GM12878 (cell line): ENCODE data around the gene MRPL27. TPM values are rescaled to one million over a fixed set of nuclear protein-coding genes. Genes with fewer than 3 reads are reported as not detected.

Experiments
- ATAC-seq: fragments of 200-7000 bp; cut with Tn5 transposase; 3 replicates; pipeline ENCODE4 v1.9.1; 2020; ENCODE audit warnings: mild to moderate bottlenecking, moderate library complexity
- BruUV-seq: library from RNA; stranded (reverse); fragments of 400-500 nt; replicated peaks from 2 replicates; lab custom pipeline; 2021; lab: Mats Ljungman, UMichigan
- CTCF ChIA-PET: fragments of 300-600 bp; sonication (Branson Sonifier 250); formaldehyde crosslinking; extraction: SDS; loops from one replicate; lab custom pipeline; 2021; ENCODE audit warnings: inconsistent platforms; lab: Yijun Ruan, JAX
- POLR2A ChIA-PET: fragments of 350-600 bp; formaldehyde crosslinking; extraction: SDS; loops from one replicate; lab custom pipeline; 2021; ENCODE audit warnings: inconsistent platforms; lab: Charles Lee
- RAD21 ChIA-PET: fragments of 300-600 bp; sonication (Branson Sonifier 250); formaldehyde crosslinking; loops from one replicate; lab custom pipeline; 2023; ENCODE audit warnings: antibody characterized with exemption; ENCODE audit not compliant: unreplicated experiment; lab: Charles Lee
- SMC1A ChIA-PET: fragments of 300-600 bp; sonication (Branson Sonifier 250); formaldehyde crosslinking; loops from one replicate; lab custom pipeline; 2023; ENCODE audit not compliant: unreplicated experiment, uncharacterized antibody; lab: Charles Lee
- DNase-seq: peaks from one replicate; pipeline ENCODE4 v3.0.0-alpha.2; 2011; ENCODE audit warnings: low read depth, low spot score
- FAIRE-seq: peaks from 3 replicates; lab custom pipeline; 2011; peaks lifted over from hg19 to GRCh38; lab: Jason Lieb, UNC
- H2AFZ ChIP-seq: 2 replicates; pipeline ENCODE4 v1.6.0; 2011; ENCODE audit warnings: low read depth, low read length, control low read depth; ENCODE audit not compliant: control insufficient read depth
- H3K27ac ChIP-seq: 2 replicates; pipeline ENCODE4 v1.5.1; 2011; ENCODE audit warnings: control low read depth; ENCODE audit not compliant: control insufficient read depth, insufficient read depth
- H3K27me3 ChIP-seq, 2 experiments: replicated peaks in 1 of 2; 2 replicates each; pipeline versions ENCODE4 v1.6.0 to v1.6.1; 2011; ENCODE audit warnings: low read length in 1 of 2; ENCODE audit not compliant: control insufficient read depth in 2 of 2, insufficient read depth in 2 of 2
- H3K36me3 ChIP-seq, 2 experiments: 2 replicates each; pipeline ENCODE4 v1.5.1; 2011; ENCODE audit warnings: low read length in 1 of 2; ENCODE audit not compliant: control insufficient read depth in 2 of 2, insufficient read depth in 2 of 2
- H3K4me1 ChIP-seq: 2 replicates; pipeline ENCODE4 v1.6.1; 2011; ENCODE audit warnings: mild to moderate bottlenecking, low read length, moderate library complexity, mixed read lengths; ENCODE audit not compliant: control insufficient read depth, insufficient read depth
- H3K4me2 ChIP-seq: 2 replicates; pipeline ENCODE4 v1.6.0; 2011; ENCODE audit warnings: control low read depth; ENCODE audit not compliant: control insufficient read depth, insufficient read depth
- H3K4me3 ChIP-seq: fragments of 200-600 bp; sonication (generic); 2 replicates; pipeline ENCODE4 v1.5.1; 2016
- H3K79me2 ChIP-seq: 2 replicates; pipeline ENCODE4 v1.6.0; 2011; ENCODE audit warnings: low read length; ENCODE audit not compliant: control insufficient read depth, insufficient read depth
- H3K9ac ChIP-seq: 2 replicates; pipeline ENCODE4 v1.8.0; 2011; ENCODE audit warnings: low read length, control low read depth, mixed read lengths; ENCODE audit not compliant: control insufficient read depth, insufficient read depth
- H3K9me3 ChIP-seq: replicated peaks from 3 replicates; pipeline ENCODE4 v1.5.1; 2011; ENCODE audit warnings: mild to moderate bottlenecking, low read length; ENCODE audit not compliant: control insufficient read depth, insufficient read depth
- H4K20me1 ChIP-seq: 2 replicates; pipeline ENCODE4 v1.6.0; 2011; ENCODE audit not compliant: control insufficient read depth, insufficient read depth
- BHLHE40 ChIP-seq, 2 experiments: fragments of 450-650 bp in 1 of 2; IDR thresholded peaks; 2 replicates each; pipeline ENCODE4 v1.6.1; 2011 to 2017; ENCODE audit warnings: low read depth in 2 of 2, borderline replicate concordance in 1 of 2, improper control_type of control experiment in 1 of 2, low read length in 1 of 2, mild to moderate bottlenecking in 1 of 2
- NFIC ChIP-seq: IDR thresholded peaks from 2 replicates; pipeline ENCODE4 v1.6.1; 2012; ENCODE audit warnings: low read depth, mild to moderate bottlenecking, inconsistent platforms, low read length, moderate library complexity
- NR2F1 ChIP-seq: fragments of 450-650 bp; conservative IDR thresholded peaks from 2 replicates; pipeline ENCODE4 v1.6.1; 2017; ENCODE audit warnings: mild to moderate bottlenecking
- RAD51 ChIP-seq: fragments of 450-650 bp; IDR thresholded peaks from 2 replicates; pipeline ENCODE4 v1.6.1; 2016; ENCODE audit warnings: moderate library complexity, mild to moderate bottlenecking, inconsistent platforms
- RUNX3 ChIP-seq: IDR thresholded peaks from 2 replicates; pipeline ENCODE4 v1.6.1; 2012; ENCODE audit warnings: low read length, inconsistent platforms
- SMAD1 ChIP-seq: fragments of 450-650 bp; IDR thresholded peaks from 2 replicates; pipeline ENCODE4 v1.6.1; 2018; ENCODE audit warnings: mild to moderate bottlenecking, low read depth; ENCODE audit not compliant: partially characterized antibody
- SUPT20H ChIP-seq: IDR thresholded peaks from 2 replicates; pipeline ENCODE4 v1.6.1; 2011; ENCODE audit warnings: low read depth, mild to moderate bottlenecking, low read length, moderate library complexity, borderline replicate concordance; ENCODE audit not compliant: control insufficient read depth
- SUZ12 ChIP-seq: fragments of 200-600 bp; sonication (generic); IDR thresholded peaks from one replicate; pipeline ENCODE4 v1.6.1; 2018; ENCODE audit warnings: antibody characterized with exemption, mild to moderate bottlenecking; ENCODE audit not compliant: unreplicated experiment
- ZNF274 ChIP-seq: IDR thresholded peaks from one replicate; pipeline ENCODE4 v1.8.0; 2011; ENCODE audit not compliant: insufficient read length, insufficient read depth
- ZNF384 ChIP-seq: IDR thresholded peaks from 2 replicates; pipeline ENCODE4 v1.6.1; 2012; ENCODE audit warnings: low read depth, mild to moderate bottlenecking, low read length, improper control_type of control experiment, borderline replicate concordance
- WGBS: methylation state at CpG from one replicate; pipeline ENCODE4 v1.1.6; 2016; ENCODE audit warnings: low lambda C conversion rate; ENCODE audit not compliant: insufficient replicate concordance, insufficient coverage; ENCODE audit errors: missing lambda C conversion rate; 5-methylcytosine and 5-hydroxymethylcytosine counted together
- in situ Hi-C: fragments of 300-500 bp; cut with MboI; formaldehyde crosslinking; loops from 9 replicates; pipeline ENCODE4 v1.14.3; 2018; ENCODE audit warnings: mixed read lengths
- intact Hi-C: fragments of 100-400 bp; cut with micrococcal nuclease; formaldehyde crosslinking; loops from one replicate; pipeline ENCODE4 v1.14.2; 2022; ENCODE audit not compliant: unreplicated experiment
- polyA plus RNA-seq, 11 experiments: library from polyadenylated mRNA; depleted of rRNA in 4 of 11; unstranded in 6 of 11; stranded (reverse) in 5 of 11; fragments of >200 nt; fragmentation: Nextera tagmentation in 4 of 11; fragmentation: Illumina TruSeq in 1 of 11; extraction: Ambion mirVana in 4 of 11; extraction: Trizol in 1 of 11; gene quantifications; 1 replicate in 1 of 11; 2 replicates in 10 of 11; pipeline versions ENCODE4 v1.2.1 to v1.2.3, GENCODE V29; 2011 to 2016; ENCODE audit warnings: inconsistent platforms in 2 of 11, missing spikeins in 2 of 11, low read depth in 1 of 11
- total RNA-seq, 4 experiments: library from RNA; depleted of rRNA in 3 of 4; stranded (reverse); fragments of >200 nt in 3 of 4; fragmentation: Illumina TruSeq in 1 of 4; extraction: Trizol in 1 of 4; gene quantifications; 2 replicates each; pipeline versions ENCODE4 v1.2.1 to v1.2.3, GENCODE V29; 2013 to 2021
- TF ChIP-seq, protein P1 (sequence below): fragments of 450-650 bp; formaldehyde crosslinking; IDR thresholded peaks from 2 replicates; pipeline ENCODE4 v1.4.0; 2022; ENCODE audit warnings: mild to moderate bottlenecking, moderate library complexity
- TF ChIP-seq, protein P2 (sequence below): fragments of 450-650 bp; IDR thresholded peaks from 2 replicates; pipeline ENCODE4 v1.6.1; 2017; ENCODE audit warnings: mild to moderate bottlenecking, moderate library complexity
- TF ChIP-seq, protein P3 (sequence below): IDR thresholded peaks from 2 replicates; pipeline ENCODE4 v1.6.1; 2011; ENCODE audit warnings: borderline replicate concordance, low read depth, mild to moderate bottlenecking, moderate library complexity, low read length; ENCODE audit not compliant: insufficient read depth, poor library complexity, severe bottlenecking

MRPL27 gene
- total and polyA plus RNA-seq, 10 of the 15 experiments (the other 5 are each of a cell fraction or from before 2014, with no cell fraction given): 83.0 to 390 (median 131) TPM

GRCh38 chr17:50347117-50347893, 25.7 kb downstream of the MRPL27 start:
- ChIA-PET POLR2A (interaction anchor here (0.6 to 1.0 kb wide), 3 partner anchors 12 to 153 kb away, joined by 3 to 5 read pairs (median 5); no protein-coding TSS in a partner anchor), RAD21 (interaction anchor here (1.0 to 1.6 kb wide), 2 partner anchors 15 to 178 kb away, joined by 3 to 6 read pairs; no protein-coding TSS in a partner anchor), CTCF (interaction anchor here (1.1 to 8.0 kb wide), 5 partner anchors 14 to 178 kb away, joined by 3 to 68 read pairs (median 6); partner anchors contain the start of gene LRRC59), SMC1A (interaction anchor here (0.9 to 3.3 kb wide), 7 partner anchors 11 to 74 kb away, joined by 3 to 17 read pairs (median 4); no protein-coding TSS in a partner anchor)
- Histone ChIP-seq H3K36me3 (no peaks in the 10 kb centered on the region; a peak in 2 of 4 replicates), H3K27me3 (no peaks in the 10 kb centered on the region), H3K4me3 (peak overlapping the region; percentile 85), H2AFZ (no peak overlapping the region), H3K9me3 (no peaks in the 10 kb centered on the region), H3K4me1 (peaks cover 3% of the 10 kb centered on the region), H4K20me1 (no peaks in the 10 kb centered on the region), H3K27ac (no peak overlapping the region), H3K79me2 (peaks cover 5% of the 10 kb centered on the region), H3K4me2 (peak overlapping the region; percentile 89), H3K9ac (peak overlapping the region; percentile 83)
- ATAC-seq: peak; percentile 8; the same call in 2 of the 3 replicates
- intact Hi-C loops (loop anchor here (5.0 kb wide), 2 partner anchors 40 to 130 kb away; partner anchors contain the start of gene RSAD1), in situ Hi-C loops (no loop called here)
- DNase-seq: no peak
- 80% methylated on average over 17 of the region's 17 CpGs for WGBS
- no TSS peak for BruUV-seq
- peak; percentile 35 for FAIRE-seq
- no peak for TF ChIP-seq RUNX3
- TF ChIP-seq NFIC: no peak
- TF ChIP-seq BHLHE40 (IDR thresholded peaks at IDR 0.05; ENCODE audit: borderline replicate concordance in 1 of 2, low read depth in 2 of 2, low read length in 1 of 2): no peak
- TF ChIP-seq, protein P1, sequence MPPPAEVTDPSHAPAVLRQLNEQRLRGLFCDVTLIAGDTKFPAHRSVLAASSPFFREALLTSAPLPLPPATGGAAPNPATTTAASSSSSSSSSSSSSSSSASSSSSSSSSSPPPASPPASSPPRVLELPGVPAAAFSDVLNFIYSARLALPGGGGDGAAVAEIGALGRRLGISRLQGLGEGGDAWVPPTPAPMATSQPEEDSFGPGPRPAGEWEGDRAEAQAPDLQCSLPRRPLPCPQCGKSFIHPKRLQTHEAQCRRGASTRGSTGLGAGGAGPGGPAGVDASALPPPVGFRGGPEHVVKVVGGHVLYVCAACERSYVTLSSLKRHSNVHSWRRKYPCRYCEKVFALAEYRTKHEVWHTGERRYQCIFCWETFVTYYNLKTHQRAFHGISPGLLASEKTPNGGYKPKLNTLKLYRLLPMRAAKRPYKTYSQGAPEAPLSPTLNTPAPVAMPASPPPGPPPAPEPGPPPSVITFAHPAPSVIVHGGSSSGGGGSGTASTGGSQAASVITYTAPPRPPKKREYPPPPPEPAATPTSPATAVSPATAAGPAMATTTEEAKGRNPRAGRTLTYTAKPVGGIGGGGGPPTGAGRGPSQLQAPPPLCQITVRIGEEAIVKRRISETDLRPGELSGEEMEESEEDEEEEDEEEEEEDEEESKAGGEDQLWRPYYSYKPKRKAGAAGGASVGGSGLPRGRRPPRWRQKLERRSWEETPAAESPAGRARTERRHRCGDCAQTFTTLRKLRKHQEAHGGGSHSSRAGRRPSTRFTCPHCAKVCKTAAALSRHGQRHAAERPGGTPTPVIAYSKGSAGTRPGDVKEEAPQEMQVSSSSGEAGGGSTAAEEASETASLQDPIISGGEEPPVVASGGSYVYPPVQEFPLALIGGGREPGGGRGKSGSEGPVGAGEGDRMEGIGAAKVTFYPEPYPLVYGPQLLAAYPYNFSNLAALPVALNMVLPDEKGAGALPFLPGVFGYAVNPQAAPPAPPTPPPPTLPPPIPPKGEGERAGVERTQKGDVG: no peak
- no peak for TF ChIP-seq ZNF384
- no peak for TF ChIP-seq SUZ12
- TF ChIP-seq, protein P2, sequence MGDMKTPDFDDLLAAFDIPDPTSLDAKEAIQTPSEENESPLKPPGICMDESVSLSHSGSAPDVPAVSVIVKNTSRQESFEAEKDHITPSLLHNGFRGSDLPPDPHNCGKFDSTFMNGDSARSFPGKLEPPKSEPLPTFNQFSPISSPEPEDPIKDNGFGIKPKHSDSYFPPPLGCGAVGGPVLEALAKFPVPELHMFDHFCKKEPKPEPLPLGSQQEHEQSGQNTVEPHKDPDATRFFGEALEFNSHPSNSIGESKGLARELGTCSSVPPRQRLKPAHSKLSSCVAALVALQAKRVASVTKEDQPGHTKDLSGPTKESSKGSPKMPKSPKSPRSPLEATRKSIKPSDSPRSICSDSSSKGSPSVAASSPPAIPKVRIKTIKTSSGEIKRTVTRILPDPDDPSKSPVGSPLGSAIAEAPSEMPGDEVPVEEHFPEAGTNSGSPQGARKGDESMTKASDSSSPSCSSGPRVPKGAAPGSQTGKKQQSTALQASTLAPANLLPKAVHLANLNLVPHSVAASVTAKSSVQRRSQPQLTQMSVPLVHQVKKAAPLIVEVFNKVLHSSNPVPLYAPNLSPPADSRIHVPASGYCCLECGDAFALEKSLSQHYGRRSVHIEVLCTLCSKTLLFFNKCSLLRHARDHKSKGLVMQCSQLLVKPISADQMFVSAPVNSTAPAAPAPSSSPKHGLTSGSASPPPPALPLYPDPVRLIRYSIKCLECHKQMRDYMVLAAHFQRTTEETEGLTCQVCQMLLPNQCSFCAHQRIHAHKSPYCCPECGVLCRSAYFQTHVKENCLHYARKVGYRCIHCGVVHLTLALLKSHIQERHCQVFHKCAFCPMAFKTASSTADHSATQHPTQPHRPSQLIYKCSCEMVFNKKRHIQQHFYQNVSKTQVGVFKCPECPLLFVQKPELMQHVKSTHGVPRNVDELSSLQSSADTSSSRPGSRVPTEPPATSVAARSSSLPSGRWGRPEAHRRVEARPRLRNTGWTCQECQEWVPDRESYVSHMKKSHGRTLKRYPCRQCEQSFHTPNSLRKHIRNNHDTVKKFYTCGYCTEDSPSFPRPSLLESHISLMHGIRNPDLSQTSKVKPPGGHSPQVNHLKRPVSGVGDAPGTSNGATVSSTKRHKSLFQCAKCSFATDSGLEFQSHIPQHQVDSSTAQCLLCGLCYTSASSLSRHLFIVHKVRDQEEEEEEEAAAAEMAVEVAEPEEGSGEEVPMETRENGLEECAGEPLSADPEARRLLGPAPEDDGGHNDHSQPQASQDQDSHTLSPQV: no peak
- TF ChIP-seq SMAD1: no peak
- no peak for TF ChIP-seq RAD51
- no peak for TF ChIP-seq SUPT20H
- TF ChIP-seq NR2F1: peak; percentile 70; the same call in 1 of the 2 replicates
- TF ChIP-seq, protein P3, sequence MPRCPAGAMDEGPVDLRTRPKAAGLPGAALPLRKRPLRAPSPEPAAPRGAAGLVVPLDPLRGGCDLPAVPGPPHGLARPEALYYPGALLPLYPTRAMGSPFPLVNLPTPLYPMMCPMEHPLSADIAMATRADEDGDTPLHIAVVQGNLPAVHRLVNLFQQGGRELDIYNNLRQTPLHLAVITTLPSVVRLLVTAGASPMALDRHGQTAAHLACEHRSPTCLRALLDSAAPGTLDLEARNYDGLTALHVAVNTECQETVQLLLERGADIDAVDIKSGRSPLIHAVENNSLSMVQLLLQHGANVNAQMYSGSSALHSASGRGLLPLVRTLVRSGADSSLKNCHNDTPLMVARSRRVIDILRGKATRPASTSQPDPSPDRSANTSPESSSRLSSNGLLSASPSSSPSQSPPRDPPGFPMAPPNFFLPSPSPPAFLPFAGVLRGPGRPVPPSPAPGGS: no peak
- TF ChIP-seq ZNF274: no peak
